Measurements from ENCODE around the gene ZNF419.
"Not testable (repeated sequence)": the region's sequence is repeated elsewhere in the genome, so short reads cannot be mapped to it uniquely, and the experiment has no call there.

ZNF419 gene

GRCh38 chr19:57487477-57488298 lies at the start of gene ZNF419:
TSS of gene ZNF419 (plus strand) at chr19:57487750. CDS start at chr19:57487951, 201 bp downstream.
- DNase-seq = peak; percentile 86

- no peak for DNase-seq
These were observed 49.6 kb upstream of the ZNF419 start for GRCh38 chr19:57437931-57438330.

GRCh38 chr19:57438925-57439324 lies 48.6 kb upstream of the ZNF419 start:
- no peak for DNase-seq

- DNase-seq = no peak
These were observed 45.4 kb upstream of the ZNF419 start for GRCh38 chr19:57441979-57442752.

- DNase-seq = no peak
These were observed 44.3 kb upstream of the ZNF419 start for GRCh38 chr19:57443121-57443696.

GRCh38 chr19:57452307-57452706 lies 35.2 kb upstream of the ZNF419 start:
- no peak for DNase-seq

GRCh38 chr19:57465680-57466381 lies 21.7 kb upstream of the ZNF419 start:
- DNase-seq = no peak

- DNase-seq = no peak
These were observed 21.1 kb upstream of the ZNF419 start for GRCh38 chr19:57466489-57466888.

- DNase-seq = no peak
These were observed 13.9 kb upstream of the ZNF419 start for GRCh38 chr19:57473646-57474045.

GRCh38 chr19:57477191-57478008 lies 10.2 kb upstream of the ZNF419 start, which contains the start of gene ZNF772:
TSS of gene ZNF772 (minus strand) at chr19:57477566. CDS start at chr19:57477309, 257 bp downstream.
- DNase-seq = peak; percentile 92

GRCh38 chr19:57488299-57488644 lies 722 bp downstream of the ZNF419 start:
- DNase-seq = peak; percentile 25

GRCh38 chr19:57499332-57499679 lies 11.8 kb downstream of the ZNF419 start:
- DNase-seq = not testable (repeated sequence)

GRCh38 chr19:57499680-57500395 lies 12.3 kb downstream of the ZNF419 start, which contains the start of gene ZNF773:
TSS of gene ZNF773 (plus strand) at chr19:57499938. CDS start at chr19:57500081, 143 bp downstream.
- peak; percentile 95 for DNase-seq

GRCh38 chr19:57500400-57500799 lies 12.8 kb downstream of the ZNF419 start:
- peak; percentile 56 for DNase-seq

GRCh38 chr19:57506163-57506562 lies 18.6 kb downstream of the ZNF419 start:
- DNase-seq = no peak

- no peak for DNase-seq
These were observed 23.9 kb downstream of the ZNF419 start for GRCh38 chr19:57511484-57511883.

GRCh38 chr19:57512845-57513244 lies 25.3 kb downstream of the ZNF419 start:
- DNase-seq = peak; percentile 4

GRCh38 chr19:57515255-57515654 lies 27.7 kb downstream of the ZNF419 start:
- no peak for DNase-seq

GRCh38 chr19:57518021-57518420 lies 30.5 kb downstream of the ZNF419 start:
- DNase-seq = not testable (repeated sequence)

GRCh38 chr19:57527136-57527881 lies 39.8 kb downstream of the ZNF419 start, which contains the start of gene ZNF549:
TSS of gene ZNF549 (plus strand) at chr19:57527356. CDS start at chr19:57527574, 218 bp downstream.
- peak; percentile 93 for DNase-seq

Data from fibroblast of upper back skin (primary cell).